Measurements from ENCODE around the gene CACNA2D3.

CACNA2D3 gene

DNA sequence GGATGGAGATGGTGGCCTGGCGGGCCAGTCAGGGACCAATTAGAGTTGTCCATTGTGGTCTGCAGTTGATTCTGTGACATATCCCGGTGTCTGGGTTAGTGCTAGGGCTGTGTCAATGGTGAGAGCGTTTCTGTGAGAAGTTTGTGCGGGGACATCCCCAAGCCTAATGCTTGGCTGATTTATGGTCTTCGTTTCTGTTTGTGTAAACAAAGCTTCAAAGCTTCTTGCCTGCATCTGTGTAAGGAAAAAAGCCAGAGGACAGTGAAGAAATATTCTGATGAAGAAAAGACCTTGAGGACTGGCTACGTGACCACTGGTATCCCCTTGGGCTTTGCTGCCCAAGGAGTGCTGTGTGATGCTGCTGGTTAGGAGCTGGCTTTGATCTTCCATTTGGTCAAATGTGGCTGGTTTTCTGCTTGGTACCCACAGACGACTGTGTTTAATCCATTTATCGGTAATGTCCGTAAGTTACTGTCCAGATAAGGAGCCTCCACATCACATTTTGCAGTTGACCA, 880.1 kb downstream of the CACNA2D3 start:
- Histone ChIP-seq H3K27me3 (ENCODE audit: insufficient read depth, low read depth, severe bottlenecking) (no peaks in the 10 kb centered on the region), H3K4me3 (ENCODE audit: low read depth, low read length) (no peak overlapping the region), H3K9me3 (ENCODE audit: severe bottlenecking) (no peaks in the 10 kb centered on the region), H3K36me3 (no peaks in the 10 kb centered on the region), H3K27ac (no peak overlapping the region)
- no peak for DNase-seq
- TF ChIP-seq, protein P1, sequence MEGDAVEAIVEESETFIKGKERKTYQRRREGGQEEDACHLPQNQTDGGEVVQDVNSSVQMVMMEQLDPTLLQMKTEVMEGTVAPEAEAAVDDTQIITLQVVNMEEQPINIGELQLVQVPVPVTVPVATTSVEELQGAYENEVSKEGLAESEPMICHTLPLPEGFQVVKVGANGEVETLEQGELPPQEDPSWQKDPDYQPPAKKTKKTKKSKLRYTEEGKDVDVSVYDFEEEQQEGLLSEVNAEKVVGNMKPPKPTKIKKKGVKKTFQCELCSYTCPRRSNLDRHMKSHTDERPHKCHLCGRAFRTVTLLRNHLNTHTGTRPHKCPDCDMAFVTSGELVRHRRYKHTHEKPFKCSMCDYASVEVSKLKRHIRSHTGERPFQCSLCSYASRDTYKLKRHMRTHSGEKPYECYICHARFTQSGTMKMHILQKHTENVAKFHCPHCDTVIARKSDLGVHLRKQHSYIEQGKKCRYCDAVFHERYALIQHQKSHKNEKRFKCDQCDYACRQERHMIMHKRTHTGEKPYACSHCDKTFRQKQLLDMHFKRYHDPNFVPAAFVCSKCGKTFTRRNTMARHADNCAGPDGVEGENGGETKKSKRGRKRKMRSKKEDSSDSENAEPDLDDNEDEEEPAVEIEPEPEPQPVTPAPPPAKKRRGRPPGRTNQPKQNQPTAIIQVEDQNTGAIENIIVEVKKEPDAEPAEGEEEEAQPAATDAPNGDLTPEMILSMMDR (IDR thresholded peaks at IDR 0.05; ENCODE audit: low read depth, low read length) = no peak

DNA sequence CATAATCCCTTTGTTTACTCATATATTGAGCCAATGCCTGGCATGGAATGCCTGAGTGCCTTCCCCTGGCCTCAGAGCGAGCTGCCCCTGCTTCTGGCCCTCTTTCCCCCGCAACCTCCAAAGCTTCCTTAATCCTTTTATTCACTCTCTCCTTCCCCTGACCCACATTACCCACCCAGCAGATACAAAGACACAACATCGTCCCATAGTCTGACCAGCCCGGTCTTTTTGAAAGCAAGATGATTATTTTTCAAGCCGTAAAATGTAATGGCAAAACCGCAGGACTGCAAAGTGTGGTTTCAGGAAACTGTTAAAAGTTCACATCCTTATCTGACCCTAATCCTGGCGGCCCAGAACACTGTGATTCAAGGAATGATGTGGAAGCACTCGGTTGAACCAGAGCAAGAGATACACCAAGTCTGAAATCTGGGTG, 883.9 kb downstream of the CACNA2D3 start:
- no peaks in the 10 kb centered on the region for H3K9me3 ChIP-seq (ENCODE audit: severe bottlenecking)
- peak; percentile 51 for DNase-seq
- no peak overlapping the region for H3K27ac ChIP-seq
- TF ChIP-seq, protein P1 (IDR thresholded peaks at IDR 0.05; ENCODE audit: low read depth, low read length) = no peak
- H3K4me3 ChIP-seq (ENCODE audit: low read depth, low read length) = no peak overlapping the region
- H3K36me3 ChIP-seq = no peaks in the 10 kb centered on the region
- no peaks in the 10 kb centered on the region for H3K27me3 ChIP-seq (ENCODE audit: insufficient read depth, low read depth, severe bottlenecking)

GRCh38 chr3:55007971-55008370, 885.6 kb downstream of the CACNA2D3 start:
- H3K9me3 ChIP-seq (ENCODE audit: severe bottlenecking) = no peaks in the 10 kb centered on the region
- no peaks in the 10 kb centered on the region for H3K36me3 ChIP-seq
- no peaks in the 10 kb centered on the region for H3K27me3 ChIP-seq (ENCODE audit: insufficient read depth, low read depth, severe bottlenecking)
- H3K4me3 ChIP-seq (ENCODE audit: low read depth, low read length) = no peak overlapping the region
- TF ChIP-seq, protein P1 (IDR thresholded peaks at IDR 0.05; ENCODE audit: low read depth, low read length) = no peak
- no peak overlapping the region for H3K27ac ChIP-seq
- no peak for DNase-seq

- Histone ChIP-seq H3K36me3 (no peaks in the 10 kb centered on the region), H3K27me3 (ENCODE audit: insufficient read depth, low read depth, severe bottlenecking) (no peaks in the 10 kb centered on the region), H3K9me3 (ENCODE audit: severe bottlenecking) (no peaks in the 10 kb centered on the region), H3K27ac (no peak overlapping the region), H3K4me3 (ENCODE audit: low read depth, low read length) (no peak overlapping the region)
- no peak for DNase-seq
- TF ChIP-seq, protein P1 (IDR thresholded peaks at IDR 0.05; ENCODE audit: low read depth, low read length) = no peak
These were observed 887.0 kb downstream of the CACNA2D3 start for GRCh38 chr3:55009372-55009771.

GRCh38 chr3:55012091-55012490, 889.7 kb downstream of the CACNA2D3 start:
- TF ChIP-seq, protein P1 (IDR thresholded peaks at IDR 0.05; ENCODE audit: low read depth, low read length) = no peak
- no peak overlapping the region for H3K27ac ChIP-seq
- H3K27me3 ChIP-seq (ENCODE audit: insufficient read depth, low read depth, severe bottlenecking) = no peaks in the 10 kb centered on the region
- no peaks in the 10 kb centered on the region for H3K36me3 ChIP-seq
- no peak for DNase-seq
- H3K4me3 ChIP-seq (ENCODE audit: low read depth, low read length) = no peak overlapping the region
- no peaks in the 10 kb centered on the region for H3K9me3 ChIP-seq (ENCODE audit: severe bottlenecking)

All from WERI-Rb-1 (cell line).